ELF-1 (cell line): ENCODE data around the gene ALDH3B1.

Experiments
- DNase-seq: peaks from one replicate; pipeline ENCODE4 v3.0.0-alpha.2; 2016; ENCODE audit warnings: low read depth, low spot score

Gene ALDH3B1

DNA sequence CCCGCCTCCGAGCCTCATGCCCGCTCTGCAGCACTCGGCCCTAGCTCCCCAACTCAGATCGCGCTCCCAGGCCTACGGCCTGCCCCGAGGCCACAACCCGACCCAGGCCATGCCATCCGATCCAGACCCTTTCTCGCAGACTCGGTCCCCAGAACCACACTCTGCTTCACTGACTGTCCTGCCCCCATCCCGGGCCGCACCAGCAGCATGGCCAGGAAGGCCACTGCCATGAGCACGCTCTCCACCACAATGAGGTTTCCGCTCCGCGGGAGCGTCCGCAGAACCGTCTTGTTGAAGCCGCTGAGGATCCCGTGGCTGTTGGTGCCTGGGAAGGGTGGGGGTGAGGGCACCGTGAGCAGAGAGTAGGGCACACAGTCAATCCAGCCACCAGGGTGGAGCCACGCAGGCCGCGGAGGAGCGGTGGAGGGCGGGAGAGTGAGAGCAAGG lies 12.6 kb upstream of the ALDH3B1 start:
- no peak for DNase-seq

DNA sequence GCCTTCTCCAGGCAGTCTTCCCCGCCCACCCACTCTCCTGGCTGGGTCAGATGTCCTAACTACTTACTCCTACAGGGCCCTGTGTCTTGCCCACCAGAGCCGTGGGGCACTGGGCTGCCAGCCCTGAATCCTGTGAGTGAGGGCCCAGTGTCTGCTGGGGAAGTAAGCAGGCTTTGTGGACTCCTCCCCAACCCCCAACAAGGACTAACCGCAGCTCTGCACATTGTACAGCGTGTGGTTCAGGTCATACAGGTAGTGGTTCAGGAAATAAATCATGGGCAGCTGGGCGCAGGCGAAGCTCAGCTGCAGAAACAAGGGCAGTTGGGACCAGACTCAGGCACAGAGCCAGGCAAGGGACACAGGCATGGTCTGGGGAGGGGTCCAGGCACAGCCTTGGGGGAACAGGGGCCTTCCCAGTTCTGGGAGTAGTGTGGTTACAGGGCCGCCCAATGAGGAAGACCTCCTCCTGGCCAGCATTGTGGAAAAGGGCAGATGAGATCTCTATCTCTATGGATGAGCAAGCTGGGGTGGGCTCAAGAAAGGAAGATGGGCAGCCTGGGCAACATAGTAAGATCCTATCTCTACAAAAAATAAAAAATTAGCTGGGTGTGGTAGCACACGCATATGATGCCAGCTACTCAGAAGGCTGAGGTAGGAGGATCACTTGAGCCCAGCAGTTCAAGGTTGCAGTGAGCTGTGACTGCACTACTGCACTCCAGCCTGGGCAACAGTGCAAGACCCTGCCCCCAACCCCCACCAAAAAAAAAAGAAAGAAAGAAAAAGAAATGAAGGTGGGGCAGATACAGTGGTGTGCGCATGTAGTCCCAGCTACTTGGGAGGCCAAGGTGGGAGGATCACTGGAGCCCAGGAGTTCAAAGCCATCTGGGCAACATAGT lies 11.7 kb upstream of the ALDH3B1 start:
- DNase-seq: peak; percentile 1

DNA sequence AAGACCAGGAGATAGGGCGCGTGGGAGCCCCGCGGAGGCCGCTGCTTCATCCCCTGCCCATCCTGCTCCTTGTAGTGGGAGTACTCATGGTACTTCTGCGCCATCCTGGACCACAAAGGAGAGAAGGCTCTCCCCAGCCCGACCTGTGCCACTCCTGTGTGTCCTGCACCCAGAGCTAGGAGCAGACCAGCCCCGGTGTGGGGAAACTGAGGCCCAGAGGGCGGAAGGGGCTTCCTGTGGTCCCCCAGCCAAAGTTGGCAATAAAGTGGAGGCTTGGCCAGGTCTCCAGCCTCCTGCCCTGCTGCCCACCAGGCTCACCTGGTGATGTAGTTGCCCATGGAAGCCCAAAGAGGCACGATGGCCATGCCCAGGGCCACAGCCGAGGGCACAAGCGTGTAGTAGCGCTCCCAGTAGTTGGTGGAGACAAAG lies 10.9 kb upstream of the ALDH3B1 start:
- no peak for DNase-seq

DNA sequence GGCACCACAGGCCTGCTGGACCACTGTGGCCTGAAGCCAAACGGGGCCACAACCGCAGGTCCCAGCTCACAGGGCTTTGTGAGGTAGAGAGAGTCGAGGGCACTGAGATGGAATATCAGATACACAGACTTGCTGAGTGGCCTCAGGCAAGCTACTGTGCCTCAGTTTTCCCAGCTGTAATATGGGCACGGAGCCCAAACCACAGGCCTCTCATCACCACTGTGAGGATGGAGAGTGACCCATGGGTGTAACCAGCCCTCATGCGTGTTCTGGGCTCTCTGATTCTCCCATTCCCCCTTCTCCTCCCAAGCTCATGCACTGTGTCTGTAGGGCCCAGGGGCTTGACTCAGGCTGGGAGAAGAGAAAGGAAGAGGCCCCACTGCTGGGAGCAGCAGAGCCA lies 10.4 kb upstream of the ALDH3B1 start:
- no peak for DNase-seq

DNA sequence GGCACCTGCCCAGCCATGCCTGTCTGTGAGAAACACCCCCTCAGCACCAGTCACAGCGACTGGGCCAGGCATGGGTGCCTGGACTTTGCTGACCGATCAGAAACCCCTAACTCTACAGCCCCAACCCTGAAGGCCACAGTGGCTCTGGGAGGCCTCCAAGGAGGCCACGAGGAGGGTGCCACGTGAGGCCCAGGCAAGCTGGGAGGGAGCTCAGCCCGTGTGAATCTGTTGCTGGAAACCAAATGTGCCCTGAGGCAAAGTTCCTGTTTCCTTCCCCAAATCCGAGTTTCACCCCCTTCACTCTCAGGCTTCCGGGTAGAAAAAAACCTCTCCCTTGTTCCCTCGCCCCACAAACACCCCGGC lies 7.6 kb upstream of the ALDH3B1 start:
- DNase-seq: no peak

DNA sequence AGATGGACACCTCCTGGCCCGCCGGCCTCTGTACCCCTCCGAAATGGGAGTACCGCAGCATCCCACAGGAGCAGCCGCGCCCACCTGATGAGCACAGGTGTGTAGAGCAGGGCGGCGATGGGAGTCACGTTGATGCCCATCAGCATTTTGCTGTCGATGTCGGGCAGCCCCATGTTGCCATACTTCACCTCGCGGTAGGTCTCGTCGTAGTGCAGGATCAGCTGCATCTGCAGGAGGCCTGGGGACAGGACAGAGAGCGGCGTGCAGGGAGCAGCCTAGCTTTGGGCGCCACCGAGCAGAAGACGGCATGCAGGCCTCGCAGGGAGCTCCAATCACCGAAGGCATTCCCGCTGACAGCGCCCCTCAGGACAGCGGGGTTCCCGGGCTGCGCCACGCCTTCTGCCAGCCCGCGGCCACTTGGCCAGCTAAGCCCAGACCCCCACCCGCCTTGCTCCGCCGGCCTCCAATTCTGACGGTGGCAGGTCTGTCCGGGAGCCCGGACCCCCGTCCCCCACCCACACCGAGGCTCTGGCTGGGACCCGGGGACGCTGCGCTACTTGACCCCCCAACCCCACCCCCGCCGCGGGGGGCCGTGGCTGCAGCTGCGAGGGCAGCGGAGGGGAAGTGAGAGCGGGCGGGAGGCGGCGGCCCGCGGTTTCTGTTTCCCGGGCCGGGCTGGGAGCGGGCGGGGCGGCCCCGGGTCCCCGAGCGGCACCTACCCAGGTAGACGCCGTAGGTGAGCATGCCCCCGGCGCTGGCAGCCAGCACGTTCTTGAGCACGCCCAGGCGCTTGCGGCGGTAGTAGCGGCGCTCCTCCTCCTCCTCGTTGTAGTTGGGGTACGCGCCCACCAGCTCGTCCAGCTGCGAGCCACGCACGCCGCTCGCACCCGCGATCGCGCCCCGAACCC lies 6.9 kb upstream of the ALDH3B1 start:
- no peak for DNase-seq

DNA sequence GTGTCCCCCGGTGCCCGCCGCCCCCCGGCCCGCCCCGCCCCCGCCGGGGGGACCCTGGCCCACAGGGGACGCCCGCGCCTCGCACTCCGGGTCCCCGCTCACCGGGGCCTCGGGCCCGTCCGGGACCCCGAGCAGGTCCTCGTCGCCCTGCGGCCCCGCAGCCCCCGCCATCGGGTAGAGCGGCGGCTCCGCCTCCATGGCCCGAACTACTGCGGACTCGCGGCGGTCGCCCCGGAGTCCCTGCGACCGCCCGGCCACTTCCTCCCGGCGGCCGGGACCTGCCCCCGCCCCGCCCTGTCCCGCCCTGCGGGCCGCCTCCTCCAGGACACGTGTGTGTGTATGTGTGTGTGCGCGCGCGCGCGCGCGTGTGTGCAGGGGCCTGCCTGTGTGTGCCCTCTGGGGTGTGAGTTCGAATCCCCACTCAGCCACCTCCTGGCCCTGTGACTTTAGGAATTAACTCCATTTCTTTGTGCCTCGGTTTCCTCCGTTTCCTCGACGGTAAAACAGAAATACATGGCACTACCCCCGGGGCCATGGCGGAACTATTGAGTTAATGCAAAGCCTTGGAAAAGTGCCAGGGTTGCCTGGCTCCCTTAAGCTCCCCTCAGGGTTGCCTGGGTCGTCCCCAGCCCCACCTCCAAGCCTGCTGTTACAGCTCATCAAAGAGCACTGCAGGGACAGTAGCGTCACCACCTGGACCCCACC lies 6.1 kb upstream of the ALDH3B1 start, which contains the start of gene UNC93B1:
Gene UNC93B1 (minus strand): TSS at position 252 of the 705 bp plus-strand sequence. CDS start 54 bp downstream, at position 198.
- peak; percentile 68 for DNase-seq

DNA sequence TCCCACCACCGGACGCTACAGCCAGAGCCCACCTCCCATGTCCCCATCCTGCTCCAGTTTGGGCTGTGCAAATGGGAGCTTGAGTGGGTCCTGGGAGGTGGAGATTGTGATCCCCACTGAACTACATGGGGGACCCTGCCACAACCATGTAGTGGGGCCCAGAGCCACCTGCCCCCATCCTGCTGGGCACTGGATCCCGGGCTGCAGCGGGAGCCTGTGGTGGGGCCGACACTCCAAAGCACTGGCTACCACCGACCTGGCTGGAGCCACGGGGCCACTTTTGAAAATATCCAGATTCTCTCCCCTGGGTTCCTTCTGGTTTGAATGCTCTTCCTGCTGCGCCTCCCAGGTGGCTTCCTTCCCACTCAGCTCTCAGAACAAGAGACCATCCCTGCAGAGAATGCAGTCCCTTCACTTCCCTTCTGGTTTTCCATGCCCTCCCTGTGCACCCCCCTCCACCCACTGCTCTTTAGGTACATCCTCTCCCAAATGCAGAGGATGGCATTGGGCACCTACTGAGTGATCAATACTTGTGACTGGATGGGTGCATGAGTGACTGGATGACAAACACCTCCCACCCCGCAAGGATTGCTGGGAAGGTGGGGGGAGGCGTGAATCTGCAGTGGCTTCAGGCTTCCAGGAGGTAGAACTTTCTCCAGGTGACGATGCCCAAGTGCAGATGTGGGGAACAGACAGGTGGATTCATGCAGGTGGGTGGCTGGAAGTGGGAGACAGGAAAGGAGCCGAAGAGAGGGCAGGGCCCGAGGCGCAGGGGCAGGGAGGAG lies 5.4 kb upstream of the ALDH3B1 start:
- no peak for DNase-seq

DNA sequence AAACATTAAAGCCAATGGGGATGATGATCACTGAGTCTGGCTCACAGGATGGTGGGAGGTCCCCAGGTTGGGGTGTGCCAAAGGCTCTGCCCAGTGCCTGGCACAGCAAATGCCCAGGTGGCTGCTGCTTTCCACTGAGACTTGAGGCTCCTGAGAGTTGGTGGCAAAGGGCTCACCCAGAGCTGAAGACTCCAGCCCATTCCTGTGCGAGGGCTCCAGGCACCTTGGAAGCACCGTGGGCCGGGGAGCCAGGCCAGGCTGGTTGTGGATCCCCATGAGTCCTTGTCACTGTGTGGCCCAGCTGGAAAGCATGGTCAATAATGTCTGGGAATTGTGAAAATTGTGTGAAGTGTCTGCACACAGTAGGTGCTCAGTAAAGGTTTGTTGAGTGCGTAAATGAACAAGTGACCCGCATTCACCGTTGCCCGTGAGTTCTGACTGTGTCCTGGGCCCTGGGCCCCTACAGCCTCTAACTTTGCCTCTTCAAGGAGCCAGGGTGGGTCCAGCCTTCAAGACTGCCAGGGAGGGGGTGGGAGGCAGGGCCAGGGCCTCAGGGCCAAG lies 3.4 kb upstream of the ALDH3B1 start:
- DNase-seq: no peak

DNA sequence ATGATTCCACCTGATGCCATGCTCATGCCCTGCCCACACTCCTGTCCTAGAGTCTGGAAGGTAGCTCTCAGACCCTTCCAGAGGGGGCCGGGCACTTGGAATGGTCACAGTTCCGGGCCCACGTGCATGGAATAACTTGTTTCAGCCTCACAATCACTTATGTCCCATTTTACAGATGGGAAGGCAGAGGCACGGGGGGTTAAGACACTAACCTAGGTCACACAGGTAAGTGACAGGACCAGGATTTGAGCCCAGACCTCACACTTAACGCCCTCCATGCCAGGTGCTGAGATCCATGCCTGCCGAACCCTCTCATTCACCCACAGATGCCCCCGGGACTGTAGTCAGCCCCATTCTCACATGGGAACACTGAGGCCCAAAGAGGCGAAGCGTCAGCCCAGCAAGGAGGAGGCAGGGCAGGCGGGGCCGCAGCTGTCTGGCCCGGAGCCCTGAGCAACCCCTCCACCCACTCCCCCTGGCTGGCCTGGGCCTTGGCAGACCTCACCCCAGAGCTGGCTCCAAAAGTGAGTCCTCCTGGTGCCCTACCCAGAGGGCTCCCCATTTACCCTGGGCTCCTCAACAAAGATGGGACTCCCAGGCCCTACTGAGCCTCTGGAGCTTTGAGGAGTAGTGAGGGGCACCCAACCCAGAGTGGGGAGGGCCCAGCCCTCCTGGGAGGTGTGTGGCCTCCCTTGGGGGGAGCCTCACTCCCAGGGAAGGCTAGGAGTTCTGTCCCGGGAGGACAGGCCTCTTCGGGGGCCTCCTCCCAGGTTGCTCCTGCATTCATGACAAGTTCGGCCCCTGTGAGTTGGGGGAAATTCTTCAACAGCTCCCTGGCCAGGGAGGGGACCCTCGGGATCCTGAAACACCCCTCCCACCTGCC lies 2.4 kb upstream of the ALDH3B1 start:
- DNase-seq: no peak

DNA sequence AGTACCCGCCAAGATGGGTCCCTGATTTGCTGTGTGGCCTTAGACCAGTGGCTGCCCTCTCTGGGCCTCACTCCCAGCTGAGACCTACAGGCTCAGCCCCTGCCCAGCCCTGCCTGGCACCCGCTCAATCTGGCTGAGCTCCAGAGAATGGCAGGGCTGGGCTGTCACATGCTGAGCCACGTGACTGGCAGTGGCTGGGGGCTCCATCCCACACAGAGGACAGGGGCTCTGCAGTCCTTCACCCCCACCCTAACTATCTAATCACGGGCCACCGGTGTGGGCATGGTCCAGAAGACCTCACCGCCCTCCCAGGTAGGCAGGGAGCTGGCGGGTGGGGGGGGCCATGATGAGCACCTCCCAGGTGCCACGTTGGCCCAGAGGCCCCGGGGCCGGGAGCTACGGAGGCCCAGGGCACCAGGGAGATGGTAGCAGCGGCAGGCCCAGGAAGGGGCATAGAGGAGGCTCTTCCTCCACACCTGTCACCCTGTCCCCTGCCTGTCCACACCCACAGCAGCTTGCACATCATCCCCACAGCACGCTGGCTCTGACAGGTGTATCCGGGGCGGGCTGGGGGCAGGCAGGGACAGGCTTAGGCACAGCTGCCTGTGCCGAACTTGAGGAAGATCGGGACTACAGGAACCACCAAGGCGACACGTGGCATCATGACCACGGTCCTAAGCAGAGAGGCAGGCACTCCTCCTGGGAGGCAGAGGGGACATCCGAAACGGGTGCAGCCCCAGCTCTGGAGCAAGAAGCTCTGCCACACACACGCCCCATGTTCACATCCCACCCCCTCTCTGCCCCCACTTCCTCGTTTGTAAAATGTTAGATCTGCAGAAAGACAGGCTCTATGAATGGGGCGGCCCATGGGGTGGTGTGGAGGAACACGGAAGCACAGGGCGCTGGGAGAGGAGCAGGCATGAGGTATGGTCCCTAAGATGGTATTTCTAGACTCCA lies 1.5 kb upstream of the ALDH3B1 start:
- no peak for DNase-seq

DNA sequence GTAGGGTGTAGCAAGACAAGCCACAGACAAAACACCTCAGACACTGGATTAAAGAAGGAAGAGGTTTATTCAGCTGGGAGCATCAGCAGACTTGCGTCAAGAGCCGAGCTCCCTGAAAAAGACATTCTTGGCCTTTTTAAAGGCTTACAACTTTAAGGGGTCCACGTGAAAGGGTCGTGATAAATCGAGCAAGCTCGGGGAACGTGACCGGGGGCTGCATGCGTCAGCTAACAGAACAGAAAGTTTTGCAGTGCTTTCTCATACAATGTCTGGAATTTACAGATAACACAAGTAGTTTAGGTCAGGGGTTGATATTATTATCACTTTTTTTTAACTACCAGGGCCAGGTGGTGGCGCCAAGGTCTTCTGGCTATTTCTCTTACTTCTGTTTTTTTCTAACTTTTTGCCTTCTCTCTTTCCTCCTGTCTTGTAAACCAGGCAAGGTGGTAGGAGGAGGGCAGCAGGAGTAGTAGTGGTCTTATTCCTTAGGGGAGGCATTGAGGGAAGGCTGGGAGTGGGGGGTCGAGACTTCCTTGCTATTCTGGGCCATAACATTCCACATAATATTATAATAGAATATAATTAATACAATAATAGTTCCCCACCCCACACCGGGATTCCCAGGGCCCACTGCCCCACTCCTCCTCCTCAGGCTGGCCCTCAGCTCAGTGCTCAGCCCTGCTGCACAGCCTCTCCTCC lies 587 bp upstream of the ALDH3B1 start:
- DNase-seq: no peak

DNA sequence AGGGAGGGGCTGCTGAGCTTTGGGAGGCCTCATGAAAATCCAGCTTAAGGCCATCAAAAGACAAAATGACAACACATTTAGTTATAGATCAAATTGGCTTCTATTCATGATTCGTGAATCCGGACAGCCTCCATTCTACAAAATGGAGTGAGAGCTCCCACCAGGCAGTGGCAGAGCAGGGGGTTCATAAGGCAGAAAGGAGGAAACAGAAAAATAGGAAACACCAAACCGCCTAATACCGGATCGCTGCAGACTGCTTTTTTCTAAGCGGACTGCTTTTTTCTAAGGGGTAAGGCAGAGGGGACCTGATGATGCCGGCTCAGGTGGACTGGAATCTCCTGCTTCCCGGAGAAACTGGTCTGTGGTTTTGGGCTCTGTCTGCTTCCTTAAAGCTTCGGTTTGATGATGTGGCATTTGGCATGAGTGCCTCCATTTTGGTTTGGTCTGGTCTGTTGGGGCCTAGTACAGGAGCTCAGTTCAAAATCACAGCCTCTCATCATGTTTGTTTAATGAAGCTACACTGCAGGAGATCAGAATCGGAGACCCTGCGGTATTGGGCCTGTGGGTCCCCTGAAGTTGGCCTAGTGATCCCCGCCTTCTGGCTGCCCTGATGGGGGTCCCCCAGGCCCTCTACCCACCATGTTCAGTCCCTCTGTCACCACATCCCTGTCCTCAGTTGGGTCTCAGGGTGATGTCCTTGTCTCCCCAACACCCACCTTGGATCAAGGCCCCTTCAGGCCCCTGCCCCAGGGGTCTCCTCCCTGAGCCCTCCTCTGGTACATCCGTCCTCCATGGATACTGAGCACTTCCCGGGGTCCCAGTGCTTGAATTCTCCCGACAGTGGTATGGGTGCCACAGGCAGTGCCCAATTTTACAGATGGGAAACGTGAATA lies 1.2 kb downstream of the ALDH3B1 start:
- DNase-seq: no peak

DNA sequence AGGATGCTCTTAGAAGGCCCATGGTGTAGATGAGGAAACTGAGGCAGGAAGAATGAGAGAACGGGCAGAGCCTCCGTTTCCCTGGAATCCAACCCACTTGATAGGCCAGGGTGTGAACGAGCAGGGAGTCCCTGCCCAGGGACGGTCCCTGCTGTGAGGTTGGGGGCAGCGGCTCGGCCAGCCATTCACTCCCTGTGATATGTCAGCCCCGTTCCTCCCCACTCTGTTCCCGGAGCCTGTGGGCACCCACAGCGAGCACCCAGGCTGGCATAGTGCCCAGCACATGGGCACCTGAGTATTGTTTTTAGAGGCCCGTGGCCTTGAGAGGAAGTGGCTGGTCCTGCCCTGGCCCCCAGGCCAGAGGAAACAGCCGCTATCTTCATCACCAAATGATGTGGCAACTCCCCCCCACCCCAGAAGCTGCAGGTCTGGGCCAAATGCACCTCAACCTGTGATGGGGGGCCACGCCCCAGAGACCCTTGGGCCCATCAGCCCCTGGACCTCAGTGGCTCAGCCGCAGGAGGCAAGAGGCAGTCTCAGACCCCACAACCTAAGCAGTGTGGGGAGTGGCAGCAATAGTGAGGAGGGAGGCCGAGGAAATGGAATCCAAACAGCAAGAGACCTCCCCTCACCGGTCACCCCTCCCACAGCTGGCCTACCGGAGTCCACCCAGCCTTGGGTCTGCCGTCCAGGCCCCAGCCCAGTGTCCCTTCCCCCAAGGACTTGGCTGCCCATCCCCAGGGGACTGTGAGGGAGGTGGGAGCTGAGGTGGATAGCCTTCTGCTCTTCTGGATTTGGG lies 2.1 kb downstream of the ALDH3B1 start:
- no peak for DNase-seq

DNA sequence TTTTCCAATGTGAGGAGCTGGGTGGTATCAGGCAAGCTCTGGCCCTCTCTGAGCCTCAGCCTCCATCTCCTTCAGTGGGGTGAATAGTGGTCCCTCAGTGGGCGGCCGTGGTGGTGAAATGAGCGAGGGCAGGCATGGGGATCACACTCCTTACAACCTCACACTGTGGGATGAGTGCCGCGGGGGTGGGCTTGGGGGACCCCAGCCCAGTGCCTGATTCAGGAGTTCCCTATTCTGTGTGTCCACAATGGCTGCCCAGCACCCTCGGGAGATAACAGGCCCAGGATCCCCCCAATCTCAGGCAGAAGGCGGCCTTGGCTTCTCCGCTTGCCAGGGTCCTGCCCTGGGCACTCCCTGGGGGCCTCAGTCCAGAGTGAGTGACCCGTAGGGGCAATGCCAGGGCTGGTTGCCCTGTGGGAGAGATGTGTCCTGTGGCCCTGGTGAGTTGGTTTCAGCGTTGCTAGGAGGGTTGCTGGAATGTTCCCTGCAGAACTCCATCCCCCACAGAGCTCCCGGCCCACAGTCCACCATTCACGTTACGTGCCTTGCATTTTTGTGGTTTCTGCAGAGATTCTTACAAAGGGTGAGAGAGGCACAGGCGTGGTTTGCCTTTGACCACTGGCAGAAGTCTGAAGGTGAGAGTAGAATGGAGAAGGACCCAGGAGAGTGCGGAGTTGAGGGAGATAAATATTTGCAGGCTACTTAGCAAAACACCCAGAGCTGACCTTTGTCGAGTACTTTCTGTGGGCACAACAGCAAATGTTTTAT lies 2.9 kb downstream of the ALDH3B1 start:
- peak; percentile 64 for DNase-seq
